GM12878 (cell line): ENCODE data around the gene PTH2R. TPM values are rescaled to one million over a fixed set of nuclear protein-coding genes. Genes with fewer than 3 reads are reported as not detected.

ENCODE experiments used
- ATAC-seq: fragments of 200-7000 bp; cut with Tn5 transposase; 3 replicates; pipeline ENCODE4 v1.9.1; 2020; ENCODE audit warnings: mild to moderate bottlenecking, moderate library complexity
- BruUV-seq: library from RNA; stranded (reverse); fragments of 400-500 nt; replicated peaks from 2 replicates; lab custom pipeline; 2021; lab: Mats Ljungman, UMichigan
- CTCF ChIA-PET: fragments of 300-600 bp; sonication (Branson Sonifier 250); formaldehyde crosslinking; extraction: SDS; loops from one replicate; lab custom pipeline; 2021; ENCODE audit warnings: inconsistent platforms; lab: Yijun Ruan, JAX
- POLR2A ChIA-PET: fragments of 350-600 bp; formaldehyde crosslinking; extraction: SDS; loops from one replicate; lab custom pipeline; 2021; ENCODE audit warnings: inconsistent platforms; lab: Charles Lee
- RAD21 ChIA-PET: fragments of 300-600 bp; sonication (Branson Sonifier 250); formaldehyde crosslinking; loops from one replicate; lab custom pipeline; 2023; ENCODE audit warnings: antibody characterized with exemption; ENCODE audit not compliant: unreplicated experiment; lab: Charles Lee
- SMC1A ChIA-PET: fragments of 300-600 bp; sonication (Branson Sonifier 250); formaldehyde crosslinking; loops from one replicate; lab custom pipeline; 2023; ENCODE audit not compliant: unreplicated experiment, uncharacterized antibody; lab: Charles Lee
- DNase-seq: peaks from one replicate; pipeline ENCODE4 v3.0.0-alpha.2; 2011; ENCODE audit warnings: low read depth, low spot score
- FAIRE-seq: peaks from 3 replicates; lab custom pipeline; 2011; peaks lifted over from hg19 to GRCh38; lab: Jason Lieb, UNC
- H2AFZ ChIP-seq: 2 replicates; pipeline ENCODE4 v1.6.0; 2011; ENCODE audit warnings: low read depth, low read length, control low read depth; ENCODE audit not compliant: control insufficient read depth
- H3K27ac ChIP-seq: 2 replicates; pipeline ENCODE4 v1.5.1; 2011; ENCODE audit warnings: control low read depth; ENCODE audit not compliant: control insufficient read depth, insufficient read depth
- H3K27me3 ChIP-seq, 2 experiments: replicated peaks in 1 of 2; 2 replicates each; pipeline versions ENCODE4 v1.6.0 to v1.6.1; 2011; ENCODE audit warnings: low read length in 1 of 2; ENCODE audit not compliant: control insufficient read depth in 2 of 2, insufficient read depth in 2 of 2
- H3K36me3 ChIP-seq, 2 experiments: 2 replicates each; pipeline ENCODE4 v1.5.1; 2011; ENCODE audit warnings: low read length in 1 of 2; ENCODE audit not compliant: control insufficient read depth in 2 of 2, insufficient read depth in 2 of 2
- H3K4me1 ChIP-seq: 2 replicates; pipeline ENCODE4 v1.6.1; 2011; ENCODE audit warnings: mild to moderate bottlenecking, low read length, moderate library complexity, mixed read lengths; ENCODE audit not compliant: control insufficient read depth, insufficient read depth
- H3K4me2 ChIP-seq: 2 replicates; pipeline ENCODE4 v1.6.0; 2011; ENCODE audit warnings: control low read depth; ENCODE audit not compliant: control insufficient read depth, insufficient read depth
- H3K4me3 ChIP-seq: fragments of 200-600 bp; sonication (generic); 2 replicates; pipeline ENCODE4 v1.5.1; 2016
- H3K79me2 ChIP-seq: 2 replicates; pipeline ENCODE4 v1.6.0; 2011; ENCODE audit warnings: low read length; ENCODE audit not compliant: control insufficient read depth, insufficient read depth
- H3K9ac ChIP-seq: 2 replicates; pipeline ENCODE4 v1.8.0; 2011; ENCODE audit warnings: low read length, control low read depth, mixed read lengths; ENCODE audit not compliant: control insufficient read depth, insufficient read depth
- H3K9me3 ChIP-seq: replicated peaks from 3 replicates; pipeline ENCODE4 v1.5.1; 2011; ENCODE audit warnings: mild to moderate bottlenecking, low read length; ENCODE audit not compliant: control insufficient read depth, insufficient read depth
- H4K20me1 ChIP-seq: 2 replicates; pipeline ENCODE4 v1.6.0; 2011; ENCODE audit not compliant: control insufficient read depth, insufficient read depth
- BRCA1 ChIP-seq: IDR thresholded peaks from 2 replicates; pipeline ENCODE4 v1.6.1; 2011; ENCODE audit warnings: low read depth, low read length, improper control_type of control experiment
- CBFB ChIP-seq: IDR thresholded peaks from 2 replicates; pipeline ENCODE4 v1.6.1; 2016; ENCODE audit warnings: antibody characterized with exemption, low read depth
- CTCF ChIP-seq, 3 experiments: IDR thresholded peaks in 2 of 3; conservative IDR thresholded peaks in 1 of 3; 2 replicates each; pipeline ENCODE4 v1.5.1; 2011; ENCODE audit warnings: low read depth in 3 of 3, low read length in 3 of 3, mild to moderate bottlenecking in 3 of 3, control low read depth in 2 of 3, moderate library complexity in 2 of 3, inconsistent platforms in 1 of 3, mixed read lengths in 1 of 3; ENCODE audit not compliant: control insufficient read depth in 2 of 3, insufficient read depth in 1 of 3; ENCODE audit errors: extremely low read depth in 1 of 3
- FOS ChIP-seq: IDR thresholded peaks from 3 replicates; pipeline ENCODE4 v1.6.1; 2011; ENCODE audit warnings: borderline replicate concordance; ENCODE audit not compliant: insufficient read length; ENCODE audit errors: extremely low read depth
- GATAD2B ChIP-seq: fragments of 450-650 bp; conservative IDR thresholded peaks from 2 replicates; pipeline ENCODE4 v1.6.1; 2017; ENCODE audit warnings: low read depth, mild to moderate bottlenecking, moderate library complexity
- NFYB ChIP-seq: IDR thresholded peaks from 2 replicates; pipeline ENCODE4 v1.6.1; 2011; ENCODE audit warnings: low read depth, mild to moderate bottlenecking, low read length, improper control_type of control experiment, moderate library complexity; ENCODE audit not compliant: insufficient read depth
- NR2C1 ChIP-seq: fragments of 450-650 bp; IDR thresholded peaks from 2 replicates; pipeline ENCODE4 v1.6.1; 2017; ENCODE audit warnings: antibody characterized with exemption, mild to moderate bottlenecking, moderate library complexity
- NRF1 ChIP-seq: conservative IDR thresholded peaks from 2 replicates; pipeline ENCODE4 v1.6.1; 2011; ENCODE audit warnings: mild to moderate bottlenecking, low read depth, low read length, improper control_type of control experiment
- PML ChIP-seq: IDR thresholded peaks from 2 replicates; pipeline ENCODE4 v1.6.1; 2012; ENCODE audit warnings: low read length, inconsistent platforms
- RCOR1 ChIP-seq: conservative IDR thresholded peaks from 2 replicates; pipeline ENCODE4 v1.6.1; 2012; ENCODE audit warnings: low read depth, low read length, improper control_type of control experiment
- SMARCA5 ChIP-seq: fragments of 450-650 bp; IDR thresholded peaks from 2 replicates; pipeline ENCODE4 v1.6.1; 2017; ENCODE audit warnings: mild to moderate bottlenecking
- SREBF2 ChIP-seq: IDR thresholded peaks from 2 replicates; pipeline ENCODE4 v1.6.1; 2012; ENCODE audit warnings: mild to moderate bottlenecking, low read length
- WRNIP1 ChIP-seq: IDR thresholded peaks from 2 replicates; pipeline ENCODE4 v1.6.1; 2011; ENCODE audit warnings: low read depth, low read length, improper control_type of control experiment, borderline replicate concordance
- ZSCAN29 ChIP-seq: fragments of 450-650 bp; IDR thresholded peaks from 2 replicates; pipeline ENCODE4 v1.6.1; 2017; ENCODE audit warnings: mild to moderate bottlenecking, moderate library complexity
- WGBS: methylation state at CpG from one replicate; pipeline ENCODE4 v1.1.6; 2016; ENCODE audit warnings: low lambda C conversion rate; ENCODE audit not compliant: insufficient replicate concordance, insufficient coverage; ENCODE audit errors: missing lambda C conversion rate; 5-methylcytosine and 5-hydroxymethylcytosine counted together
- in situ Hi-C: fragments of 300-500 bp; cut with MboI; formaldehyde crosslinking; loops from 9 replicates; pipeline ENCODE4 v1.14.3; 2018; ENCODE audit warnings: mixed read lengths
- intact Hi-C: fragments of 100-400 bp; cut with micrococcal nuclease; formaldehyde crosslinking; loops from one replicate; pipeline ENCODE4 v1.14.2; 2022; ENCODE audit not compliant: unreplicated experiment
- polyA plus RNA-seq, 11 experiments: library from polyadenylated mRNA; depleted of rRNA in 4 of 11; unstranded in 6 of 11; stranded (reverse) in 5 of 11; fragments of >200 nt; fragmentation: Nextera tagmentation in 4 of 11; fragmentation: Illumina TruSeq in 1 of 11; extraction: Ambion mirVana in 4 of 11; extraction: Trizol in 1 of 11; gene quantifications; 1 replicate in 1 of 11; 2 replicates in 10 of 11; pipeline versions ENCODE4 v1.2.1 to v1.2.3, GENCODE V29; 2011 to 2016; ENCODE audit warnings: inconsistent platforms in 2 of 11, missing spikeins in 2 of 11, low read depth in 1 of 11
- total RNA-seq, 4 experiments: library from RNA; depleted of rRNA in 3 of 4; stranded (reverse); fragments of >200 nt in 3 of 4; fragmentation: Illumina TruSeq in 1 of 4; extraction: Trizol in 1 of 4; gene quantifications; 2 replicates each; pipeline versions ENCODE4 v1.2.1 to v1.2.3, GENCODE V29; 2013 to 2021

PTH2R gene
- total and polyA plus RNA-seq, 10 of the 15 experiments (the other 5 are each of a cell fraction or from before 2014, with no cell fraction given), result 0.01 to 0.06 (median 0.03) TPM; not detected in 7

DNA sequence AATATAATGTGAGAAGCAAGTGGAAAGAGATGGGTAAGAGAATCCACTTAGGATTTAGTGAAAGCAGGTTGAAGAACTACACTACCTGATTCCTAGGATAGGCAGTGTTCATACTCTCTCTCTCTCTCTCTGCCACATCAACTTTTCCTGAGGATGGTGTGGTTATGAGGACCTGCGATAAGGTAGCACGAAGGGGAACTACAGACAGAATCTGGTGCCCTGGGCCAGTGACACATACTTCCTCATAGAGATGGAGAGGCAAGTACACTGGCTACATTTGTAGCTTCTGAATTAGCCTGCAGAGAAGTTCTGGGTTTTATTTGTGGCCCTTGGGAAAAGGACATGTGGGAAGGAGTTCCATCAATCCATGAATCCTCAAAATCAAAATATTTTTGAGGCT lies 44.5 kb downstream of the PTH2R start:
- Histone ChIP-seq H2AFZ (no peak overlapping the region), H3K36me3 (no peaks in the 10 kb centered on the region), H3K9me3 (no peaks in the 10 kb centered on the region), H3K27ac (no peak overlapping the region), H3K4me1 (no peaks in the 10 kb centered on the region), H3K27me3 (no peaks in the 10 kb centered on the region), H3K9ac (no peak overlapping the region), H3K79me2 (no peaks in the 10 kb centered on the region), H3K4me2 (no peak overlapping the region), H4K20me1 (no peaks in the 10 kb centered on the region), H3K4me3 (no peak overlapping the region)
- ChIA-PET RAD21 (no interaction called here), CTCF (interaction anchor here (1.6 kb wide), 1 partner anchor 11 kb away, joined by 4 read pairs; no protein-coding TSS in a partner anchor), SMC1A (interaction anchor here (0.9 kb wide), 1 partner anchor 15 kb away, joined by 4 read pairs; no protein-coding TSS in a partner anchor), POLR2A (no interaction called here)
- TF ChIP-seq BRCA1 (no peak), NR2C1 (no peak), WRNIP1 (no peak)
- ATAC-seq (no peak), DNase-seq (no peak), FAIRE-seq (no peak)
- BruUV-seq, result no TSS peak
- 0% methylated on average over 2 of the region's 2 CpGs for WGBS
- in situ Hi-C loops, result no loop called here
- intact Hi-C loops, result no loop called here

DNA sequence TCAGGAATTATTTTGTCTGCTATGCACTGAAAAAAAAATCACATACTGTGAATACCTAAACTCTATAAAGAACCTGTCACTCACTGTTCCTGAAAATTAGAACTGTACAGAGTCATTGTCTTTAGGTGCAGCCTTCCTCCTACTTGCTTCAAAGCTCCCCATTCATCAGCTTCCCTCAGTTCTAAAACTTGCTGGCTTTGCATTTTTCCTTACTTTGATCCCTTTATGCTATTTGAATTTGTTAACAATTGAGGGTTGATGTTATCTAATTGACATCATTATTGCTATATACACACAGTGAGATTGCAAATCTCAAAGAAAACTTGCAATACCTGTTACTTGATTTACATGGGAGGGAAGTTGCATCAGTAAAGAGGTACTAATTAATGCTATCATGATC lies 48.3 kb downstream of the PTH2R start:
- no peak overlapping the region for H2AFZ ChIP-seq
- ChIA-PET POLR2A (no interaction called here), SMC1A (no interaction called here), CTCF (interaction anchor here (1.3 kb wide), 1 partner anchor 9 kb away, joined by 3 read pairs; no protein-coding TSS in a partner anchor), RAD21 (interaction anchor here (1.4 kb wide), 1 partner anchor 11 kb away, joined by 3 read pairs; no protein-coding TSS in a partner anchor)
- ATAC-seq (no peak), FAIRE-seq (no peak), DNase-seq (no peak)
- H3K4me3 ChIP-seq, result no peak overlapping the region
- no peak overlapping the region for H3K4me2 ChIP-seq
- BruUV-seq, result no TSS peak
- no peaks in the 10 kb centered on the region for H3K36me3 ChIP-seq
- no peak overlapping the region for H3K9ac ChIP-seq
- H3K27ac ChIP-seq, result no peak overlapping the region
- H3K79me2 ChIP-seq, result no peaks in the 10 kb centered on the region
- no peaks in the 10 kb centered on the region for H3K4me1 ChIP-seq
- intact Hi-C loops, result no loop called here
- in situ Hi-C loops, result no loop called here
- no peaks in the 10 kb centered on the region for H3K27me3 ChIP-seq
- H4K20me1 ChIP-seq, result no peaks in the 10 kb centered on the region
- H3K9me3 ChIP-seq, result no peaks in the 10 kb centered on the region
- no peak for TF ChIP-seq GATAD2B
- TF ChIP-seq SMARCA5, result no peak
- no peak for TF ChIP-seq NRF1
- no peak for TF ChIP-seq PML
- no peak for TF ChIP-seq FOS
- no peak for TF ChIP-seq CTCF (IDR thresholded peaks at IDR 0.05 in 2 of 3, conservative IDR thresholded peaks at IDR 0.05 in 1 of 3; ENCODE audit: control insufficient read depth in 2 of 3, extremely low read depth in 1 of 3, insufficient read depth in 1 of 3, low read depth in 3 of 3, low read length in 3 of 3)
- TF ChIP-seq RCOR1, result no peak
- TF ChIP-seq CBFB, result no peak
- TF ChIP-seq NFYB, result no peak
- no peak for TF ChIP-seq SREBF2
- no peak for TF ChIP-seq ZSCAN29
